GM19240 (cell line): ENCODE results near the gene NUDT16L1.
A peak's percentile ranks its signal among the peaks of the same experiment; 100 is the strongest.

Experiments
- DNase-seq: peaks from one replicate; pipeline ENCODE4 v3.0.0; 2011; ENCODE audit warnings: low spot score; ENCODE audit not compliant: insufficient read length

The NUDT16L1 gene

DNA sequence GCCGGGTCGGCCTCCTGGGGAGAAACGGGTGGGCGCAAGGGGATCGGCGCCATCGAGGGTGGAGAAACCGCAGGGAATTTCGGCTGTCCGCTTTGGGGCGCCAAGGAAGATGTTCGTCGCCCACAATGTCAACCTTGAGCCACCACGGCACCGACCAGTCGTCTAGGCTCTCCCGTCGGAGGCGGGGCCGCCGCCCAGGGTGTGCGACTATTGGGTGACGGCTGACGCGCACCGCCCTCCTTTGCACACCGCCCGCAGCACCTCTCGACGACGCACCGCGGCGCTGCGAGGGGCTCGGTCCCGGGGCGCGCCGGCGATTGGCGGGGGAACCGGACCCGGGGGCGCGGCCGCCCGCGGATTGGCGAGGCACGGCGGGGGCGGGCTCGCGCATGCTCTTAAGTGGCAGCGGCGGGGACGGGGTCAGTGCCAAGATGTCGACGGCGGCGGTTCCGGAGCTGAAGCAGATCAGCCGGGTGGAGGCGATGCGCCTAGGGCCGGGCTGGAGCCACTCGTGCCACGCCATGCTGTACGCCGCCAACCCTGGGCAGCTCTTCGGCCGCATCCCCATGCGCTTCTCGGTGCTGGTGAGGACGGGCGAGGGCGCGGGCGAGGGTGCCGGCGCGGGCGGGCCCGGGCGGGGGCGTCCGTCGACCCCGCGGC is at the start of gene NUDT16L1:
TSS of gene NUDT16L1 (plus strand) at position 267 of the 660 bp plus-strand sequence. CDS start at position 432, 165 bp downstream.
- peak; percentile 99 for DNase-seq

DNA sequence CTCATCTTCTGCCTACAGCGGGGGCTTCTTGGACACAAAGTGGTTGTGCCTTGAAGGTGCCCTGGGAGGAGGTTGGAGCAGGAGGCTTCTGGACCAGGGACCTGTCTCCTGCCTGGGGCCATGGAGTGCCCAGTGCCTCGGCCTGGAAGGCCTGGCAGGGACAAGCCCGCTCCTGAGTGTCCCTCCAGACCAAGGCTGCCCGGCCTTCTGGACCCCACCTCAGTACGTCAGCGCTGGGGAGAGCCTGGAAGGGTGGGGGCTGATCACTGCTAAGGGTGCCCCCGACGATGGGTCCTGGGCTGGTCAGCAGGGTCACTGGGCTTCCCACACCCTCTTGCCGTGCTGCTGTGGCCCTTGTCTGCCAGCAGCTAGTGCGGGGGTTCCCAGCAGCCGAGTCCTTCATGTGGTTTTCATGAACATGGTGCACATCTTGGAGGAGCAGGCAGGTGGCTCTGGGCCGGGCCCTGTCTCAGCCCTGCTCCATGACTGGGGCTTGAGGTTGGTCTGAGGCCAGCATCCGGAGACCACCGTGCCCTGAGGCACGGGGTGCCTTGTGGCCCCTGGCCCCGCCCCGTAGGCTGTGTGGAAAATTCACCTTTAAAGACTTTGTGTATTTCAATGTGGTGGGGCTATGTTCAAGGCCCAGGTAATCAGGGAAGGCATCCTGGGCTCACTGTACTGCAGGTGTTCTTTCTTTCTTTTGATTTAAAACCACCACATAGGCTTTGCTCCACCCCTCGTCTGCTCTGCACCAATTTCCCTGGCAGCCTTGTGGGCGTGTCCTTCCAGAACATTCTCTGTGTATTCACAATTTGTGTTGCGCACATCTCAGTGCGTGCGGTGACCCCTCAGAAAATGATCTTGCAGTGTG is 46.4 kb upstream of the NUDT16L1 start:
- no peak for DNase-seq

DNA sequence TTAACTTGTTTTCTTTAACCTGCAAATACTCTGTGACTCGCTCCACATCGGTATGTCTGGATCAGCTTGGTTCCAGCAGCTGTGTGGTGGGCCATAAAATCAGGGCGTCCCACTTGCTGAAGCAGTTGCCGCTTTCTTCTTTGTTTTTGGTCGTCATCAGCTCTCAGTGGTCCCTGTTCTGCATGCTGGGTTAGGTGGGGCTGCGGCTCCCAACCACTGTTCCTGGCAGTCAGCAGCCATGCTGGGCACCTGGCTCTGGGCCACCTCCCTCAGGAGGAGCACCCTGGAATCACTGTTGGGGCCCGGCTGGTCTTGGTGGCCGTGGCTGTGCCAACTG is 45.8 kb upstream of the NUDT16L1 start:
- DNase-seq: no peak

DNA sequence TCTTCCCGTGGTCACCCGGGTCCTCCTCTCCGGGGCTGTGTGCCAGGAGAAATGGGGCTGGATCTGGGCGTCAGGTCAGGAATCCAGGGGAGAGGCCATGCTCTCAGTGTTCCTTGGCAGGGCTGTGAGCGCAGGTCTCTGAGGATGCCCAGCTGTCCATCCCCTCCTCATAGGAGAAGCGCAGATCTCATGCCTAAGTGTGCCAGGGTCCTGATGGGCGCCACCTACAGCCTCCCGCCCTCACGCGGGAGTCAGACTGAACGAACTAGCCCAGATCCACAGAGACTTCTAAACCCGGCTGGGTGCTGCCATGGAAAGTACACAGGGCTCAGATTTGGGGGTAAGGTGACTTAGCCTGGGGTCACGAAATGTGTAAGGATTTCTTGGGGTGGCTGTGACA is 44.4 kb upstream of the NUDT16L1 start:
- DNase-seq: no peak

DNA sequence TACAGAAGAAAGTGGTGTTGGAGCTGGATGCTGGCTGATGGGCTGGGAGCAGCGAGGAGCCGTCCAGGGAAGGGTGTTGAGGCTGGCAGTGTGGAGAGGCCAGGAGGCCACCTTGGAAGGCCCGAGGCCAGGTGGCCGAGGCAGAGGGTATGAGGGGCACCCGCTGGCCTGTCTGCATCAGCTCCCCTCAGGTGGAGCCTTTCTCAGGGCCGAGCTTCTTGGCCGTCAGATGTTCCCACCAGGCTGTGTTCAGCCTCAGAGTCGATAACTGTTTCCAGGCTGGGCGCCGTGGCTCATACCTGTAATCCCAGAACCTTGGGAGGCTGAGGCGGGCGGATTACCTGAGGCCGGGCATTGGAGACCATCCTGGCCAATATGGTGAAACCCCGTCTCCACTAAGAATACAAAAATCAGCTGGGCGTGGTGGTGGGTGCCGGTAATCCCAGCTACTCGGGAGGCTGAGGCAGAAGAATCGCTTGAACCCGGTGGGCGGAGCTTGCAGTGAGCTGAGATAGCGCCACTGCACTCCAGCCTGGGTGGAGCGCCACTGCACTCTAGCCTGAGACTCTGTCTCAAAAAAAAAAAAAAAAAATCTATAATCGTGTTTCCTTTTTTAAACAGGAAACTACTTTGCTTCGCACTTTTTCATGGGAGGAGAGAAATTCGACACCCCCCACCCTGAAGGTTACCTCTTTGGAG is 43.5 kb upstream of the NUDT16L1 start:
- no peak for DNase-seq

DNA sequence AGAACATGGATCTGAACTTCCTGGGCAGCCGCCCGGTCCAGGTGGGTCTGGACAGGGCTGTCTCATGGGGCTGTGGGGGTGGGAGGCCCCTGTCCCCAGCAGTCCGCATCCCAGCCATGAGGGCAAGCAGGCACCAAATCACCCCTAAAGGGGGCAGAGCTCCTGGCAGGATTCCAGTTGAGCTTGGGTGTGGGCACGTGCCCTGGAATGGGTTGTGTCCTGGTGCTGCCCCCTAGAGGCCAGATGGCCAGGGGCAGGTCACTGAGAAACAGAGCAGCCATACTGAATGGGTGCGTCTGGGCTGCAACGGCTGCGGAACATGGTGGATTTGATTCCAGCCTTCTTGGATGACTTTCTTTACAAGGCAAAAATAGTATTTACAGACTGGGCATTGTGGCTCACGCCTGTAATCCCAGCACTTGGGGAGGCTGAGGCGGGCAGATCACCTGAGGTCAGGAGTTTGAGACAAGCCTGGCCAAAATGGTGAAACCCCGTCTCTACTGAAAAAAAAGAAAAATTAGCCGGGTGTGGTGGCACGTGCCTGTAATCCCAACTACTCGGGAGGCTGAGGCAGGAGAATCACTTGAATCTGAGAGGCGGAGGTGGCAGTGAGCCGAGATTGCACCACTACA is 42.8 kb upstream of the NUDT16L1 start:
- DNase-seq: peak; percentile 75

DNA sequence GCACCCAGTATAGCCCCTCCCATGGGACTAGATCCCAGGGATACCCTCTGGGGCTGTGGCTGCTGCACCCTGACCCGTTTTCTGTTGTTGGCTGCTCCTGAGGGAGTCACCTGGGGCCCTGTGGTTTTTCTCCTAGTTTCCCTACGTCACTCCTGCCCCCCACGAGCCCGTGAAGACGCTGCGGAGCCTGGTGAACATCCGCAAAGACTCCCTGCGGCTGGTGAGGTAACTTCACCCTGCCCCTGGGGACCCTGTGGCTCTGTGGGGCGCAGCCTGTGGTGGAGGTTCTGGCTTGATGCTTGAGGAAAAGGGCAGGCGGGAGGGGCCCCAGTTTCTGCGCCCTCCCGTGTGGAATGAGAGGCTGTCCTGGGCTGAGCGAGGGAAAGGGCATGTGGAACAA is 41.5 kb upstream of the NUDT16L1 start:
- DNase-seq: no peak

DNA sequence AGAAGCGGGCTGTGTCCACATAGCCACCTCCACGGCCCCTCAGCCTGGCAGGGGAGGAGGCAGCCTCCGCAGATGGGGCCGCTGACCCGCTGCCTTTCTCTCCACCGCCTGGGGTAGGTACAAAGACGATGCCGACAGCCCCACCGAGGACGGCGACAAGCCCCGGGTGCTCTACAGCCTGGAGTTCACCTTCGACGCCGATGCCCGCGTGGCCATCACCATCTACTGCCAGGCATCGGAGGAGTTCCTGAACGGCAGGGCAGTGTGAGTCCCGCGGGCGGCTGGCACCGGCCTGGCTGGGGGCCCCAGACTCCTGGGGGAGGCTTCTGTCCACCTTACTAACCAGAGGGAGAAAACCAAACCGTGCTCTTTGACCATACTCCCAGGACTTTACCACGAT is 40.8 kb upstream of the NUDT16L1 start:
- DNase-seq: no peak

DNA sequence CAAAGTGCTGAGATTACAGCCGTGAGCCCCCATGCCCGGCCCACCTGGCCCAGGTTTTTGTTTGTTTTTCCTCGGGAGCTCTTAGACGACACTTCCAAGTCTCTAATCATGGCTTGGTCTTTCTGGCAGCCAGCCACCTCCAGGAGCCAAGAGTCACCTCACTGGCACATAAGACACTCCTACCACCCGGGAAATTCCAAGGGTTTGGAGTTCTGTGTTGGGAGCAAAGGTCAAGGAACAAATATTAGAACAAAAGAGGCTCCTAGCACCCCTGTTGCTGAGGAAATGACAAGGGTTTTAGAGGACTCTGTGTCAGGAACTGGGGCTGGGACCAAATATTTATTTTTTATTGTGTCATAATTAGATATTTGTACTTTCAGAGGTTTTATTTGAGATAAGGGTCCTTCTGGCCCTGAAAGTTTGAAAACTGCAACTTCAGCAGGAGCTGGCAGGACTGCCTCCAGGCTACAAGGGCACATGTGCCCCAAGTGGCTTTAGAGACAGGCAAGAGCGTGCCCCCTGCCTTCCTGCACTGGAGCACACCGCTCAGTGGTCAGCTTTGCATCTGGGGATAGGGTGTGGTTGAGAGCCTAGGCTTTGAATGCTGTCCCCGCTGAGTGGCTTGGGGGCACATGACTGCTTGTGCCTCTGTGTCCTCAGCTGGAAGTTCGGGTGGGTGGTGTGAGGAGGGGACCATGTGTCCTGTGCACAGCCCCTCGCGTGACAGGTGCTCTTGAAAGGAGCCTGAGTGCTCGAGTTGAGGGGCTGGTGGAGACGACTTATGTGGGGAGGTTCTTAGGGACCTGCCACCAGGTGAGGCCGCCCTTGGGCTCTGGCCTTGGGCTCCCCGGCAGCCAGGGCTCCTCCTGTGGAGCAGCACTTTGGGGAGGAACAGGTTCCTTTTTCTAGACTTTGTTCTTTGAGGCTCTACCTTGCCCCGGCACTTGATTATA is 39.1 kb upstream of the NUDT16L1 start:
- no peak for DNase-seq

DNA sequence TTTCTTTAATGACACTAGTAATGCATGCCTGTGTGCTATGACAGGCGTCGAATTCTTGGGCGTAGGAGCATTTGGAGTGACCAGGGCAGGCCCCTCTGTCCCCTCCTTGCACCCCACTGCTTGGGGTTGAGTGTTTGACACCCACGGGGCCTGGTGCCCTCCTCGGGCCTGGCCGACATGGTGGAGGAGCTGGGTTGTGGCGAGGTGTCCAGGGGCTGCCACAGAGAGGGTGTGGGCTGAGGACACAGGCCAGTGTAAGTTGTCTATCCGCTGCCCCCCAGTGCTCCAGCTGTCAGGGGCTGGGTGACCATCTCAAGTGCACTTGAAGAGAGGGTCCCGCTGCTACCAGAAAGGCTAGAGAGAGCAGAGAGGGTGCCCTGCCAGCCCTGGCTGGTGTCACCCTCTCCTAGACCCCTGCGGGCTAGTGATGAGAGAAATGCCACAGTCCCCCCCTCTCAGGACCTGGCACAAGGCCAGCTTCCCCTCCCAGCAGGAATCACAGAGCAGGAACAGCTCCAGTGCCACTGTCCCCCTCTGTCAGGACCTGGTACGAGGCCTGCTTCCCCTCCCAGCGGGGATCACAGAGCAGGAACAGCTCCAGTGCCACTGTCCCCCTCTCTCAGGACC is 38.3 kb upstream of the NUDT16L1 start:
- DNase-seq: no peak

DNA sequence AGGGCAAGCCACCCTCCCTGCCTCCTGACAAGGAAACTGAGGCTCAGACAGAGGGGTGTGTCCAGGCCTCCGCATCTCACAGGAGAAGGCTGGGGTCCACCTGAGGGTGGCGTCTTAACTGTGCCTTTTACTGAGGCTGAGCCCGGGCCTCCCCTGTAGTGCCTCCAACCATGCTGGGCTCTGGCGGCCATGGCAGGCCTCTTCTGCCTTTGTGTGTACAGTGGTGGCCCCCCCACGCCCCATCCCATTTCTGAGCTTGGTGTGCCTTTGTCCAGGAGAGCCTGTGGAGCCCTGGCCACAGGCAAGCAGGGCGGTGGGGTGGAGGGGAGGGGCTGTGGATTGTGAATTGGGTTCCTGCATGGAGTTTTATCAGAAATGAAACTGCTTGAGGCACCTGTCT is 37.6 kb upstream of the NUDT16L1 start:
- no peak for DNase-seq

DNA sequence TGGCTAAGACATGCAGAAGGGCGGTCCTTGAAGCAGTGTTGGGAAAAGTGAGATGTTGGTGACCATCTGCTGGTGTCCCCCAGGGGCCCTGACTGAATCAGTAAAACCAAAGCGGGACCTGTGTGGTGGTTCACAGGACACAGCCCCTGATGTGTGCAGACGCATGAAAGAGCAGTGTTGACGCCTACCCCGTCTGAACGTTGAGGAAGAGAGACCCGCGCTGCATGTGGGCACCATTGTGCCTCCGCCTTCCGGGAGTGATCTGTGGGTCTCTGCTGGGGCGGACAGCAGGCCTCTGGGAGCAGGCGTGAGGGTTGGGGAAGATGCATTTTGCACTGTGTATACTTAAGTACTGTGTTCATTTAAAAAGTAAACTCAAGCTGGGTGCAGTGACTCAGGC is 37.1 kb upstream of the NUDT16L1 start:
- DNase-seq: no peak

DNA sequence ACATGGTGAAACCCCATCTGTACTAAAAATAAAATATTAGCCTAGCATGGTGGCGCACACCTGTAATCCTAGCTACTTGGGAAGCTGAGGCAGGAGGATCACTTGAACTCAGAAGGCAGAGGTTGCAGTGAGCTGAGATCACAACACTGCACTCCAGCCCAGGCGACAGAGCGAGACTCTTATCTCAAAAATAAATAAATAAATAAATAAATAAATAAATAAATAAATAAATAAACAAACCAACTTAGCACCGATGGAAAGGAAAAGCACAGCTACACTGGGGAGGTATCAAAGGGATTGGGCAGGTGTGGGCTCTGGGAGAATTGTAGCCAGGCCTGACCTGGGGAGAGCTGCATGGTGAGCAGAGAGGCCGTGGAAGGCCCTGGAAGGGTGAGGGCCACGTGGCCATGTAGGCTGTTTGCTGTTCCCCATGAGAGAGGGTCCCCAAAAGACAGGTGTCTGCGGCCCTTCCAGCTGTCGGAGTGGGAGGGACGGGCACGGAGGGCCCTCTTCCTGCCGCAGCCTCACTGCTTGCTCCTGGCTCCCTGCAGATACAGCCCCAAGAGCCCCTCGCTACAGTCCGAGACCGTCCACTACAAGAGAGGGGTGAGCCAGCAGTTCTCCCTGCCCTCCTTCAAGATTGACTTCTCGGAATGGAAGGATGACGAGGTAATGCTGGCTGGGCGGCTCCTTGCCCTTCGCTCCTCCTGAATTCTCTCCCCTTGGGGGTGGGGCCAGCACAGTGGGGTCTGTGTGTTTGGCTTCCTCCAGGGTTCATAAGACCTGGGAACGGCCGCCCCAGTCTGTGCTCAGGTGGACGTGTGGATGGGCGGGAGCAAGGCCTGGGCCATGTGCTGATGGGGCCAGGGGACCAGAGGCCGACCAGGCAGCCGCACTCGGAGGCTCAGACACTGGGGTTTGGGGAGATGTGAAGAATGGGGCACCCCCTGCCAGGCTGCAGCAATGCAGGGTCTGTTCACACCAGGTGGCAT is 36.4 kb upstream of the NUDT16L1 start:
- DNase-seq: no peak

DNA sequence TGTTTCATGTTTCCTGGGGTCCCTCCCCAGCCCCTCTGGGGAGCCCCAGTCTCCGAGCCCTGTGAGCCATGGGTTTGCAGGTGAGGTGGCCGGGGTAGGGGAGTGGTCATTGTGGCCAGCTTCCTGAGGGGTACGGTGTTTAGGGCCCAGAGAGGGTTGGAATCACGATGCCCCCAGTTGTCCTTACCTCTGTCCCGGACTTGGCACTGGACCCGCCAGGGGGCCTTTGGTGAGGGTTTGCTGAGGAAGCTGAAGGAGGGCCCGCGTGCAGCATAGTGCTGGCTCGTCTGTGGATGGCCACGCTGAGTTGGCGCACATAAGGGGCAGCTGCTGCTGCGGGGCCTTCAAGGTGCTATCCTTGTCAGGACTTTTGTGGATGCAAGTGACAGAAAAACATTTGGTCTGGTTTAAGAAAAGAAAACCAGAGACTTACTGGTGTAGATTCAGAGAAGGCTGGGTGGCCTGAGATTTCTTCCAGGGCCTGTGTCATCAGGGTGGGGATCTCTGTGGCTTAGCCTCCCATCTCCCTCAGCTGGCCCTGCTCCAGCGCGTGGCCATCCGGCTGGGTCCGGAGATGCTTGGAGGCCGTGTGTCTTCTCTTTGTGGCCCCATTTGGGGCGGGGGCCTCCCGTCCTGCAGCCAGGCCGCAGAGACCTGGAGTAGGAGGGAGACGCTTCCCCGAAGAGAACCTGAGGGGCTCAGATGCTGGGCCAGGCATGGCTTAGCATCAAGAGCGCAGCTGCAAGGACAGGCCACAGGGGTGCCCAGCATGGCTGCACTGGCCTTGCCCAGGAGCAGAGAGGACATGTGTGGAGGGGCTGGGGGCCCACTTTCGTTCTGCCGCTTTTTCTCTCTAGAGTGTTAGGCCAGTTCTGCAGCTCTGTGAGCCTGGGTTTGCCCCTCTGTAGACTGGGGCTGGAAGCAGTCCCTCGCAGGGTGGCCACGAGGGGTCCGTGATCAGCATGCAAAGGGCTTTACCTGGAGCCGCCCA is 33.7 kb upstream of the NUDT16L1 start:
- DNase-seq: no peak

DNA sequence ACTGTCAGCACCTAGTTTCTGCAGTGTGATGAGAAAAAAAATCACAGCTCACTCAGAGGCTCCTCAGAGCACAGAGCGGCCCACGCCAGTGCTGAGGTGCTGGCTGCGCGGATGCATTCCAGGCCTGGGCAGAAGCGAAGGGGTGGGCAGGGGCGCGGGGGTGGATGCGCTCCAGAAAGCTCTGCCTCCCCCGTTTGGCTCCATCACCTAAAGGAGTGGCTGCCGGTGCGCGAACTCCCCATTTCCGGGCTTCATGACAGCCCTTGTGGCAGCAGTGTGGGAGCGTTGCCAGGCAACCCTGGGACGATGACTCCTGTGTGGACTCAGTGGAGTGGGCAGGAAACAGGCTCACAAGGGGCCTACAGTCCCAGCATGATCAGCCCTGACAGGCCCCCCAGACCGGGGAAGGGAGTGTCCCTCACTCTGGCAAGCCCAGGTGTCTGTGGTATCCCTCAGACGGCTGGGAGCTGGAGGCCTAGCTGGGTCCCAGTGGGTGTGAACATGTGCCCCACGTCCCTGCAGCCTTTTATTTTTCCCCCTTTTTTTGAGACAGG is 32.8 kb upstream of the NUDT16L1 start:
- no peak for DNase-seq

DNA sequence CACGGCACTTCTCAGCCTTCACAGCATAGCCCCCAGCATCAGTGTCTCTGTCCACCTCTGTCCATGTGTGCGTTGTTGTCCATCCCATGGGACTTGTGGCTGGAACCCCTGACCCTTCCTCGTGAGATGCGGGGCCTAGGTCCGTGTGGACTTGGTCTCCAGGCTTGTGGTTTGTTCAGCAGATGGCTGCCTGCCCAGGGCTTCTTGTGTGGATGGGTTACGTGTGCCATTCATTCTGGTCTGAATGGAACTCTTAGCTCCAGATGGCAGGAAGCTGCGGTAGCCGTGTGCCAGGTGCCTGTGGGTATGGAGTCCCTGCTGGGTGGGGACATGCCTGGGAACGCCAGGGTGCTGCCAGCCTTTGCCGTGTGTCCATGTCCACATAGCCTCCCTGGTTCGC is 31.7 kb upstream of the NUDT16L1 start:
- DNase-seq: no peak

DNA sequence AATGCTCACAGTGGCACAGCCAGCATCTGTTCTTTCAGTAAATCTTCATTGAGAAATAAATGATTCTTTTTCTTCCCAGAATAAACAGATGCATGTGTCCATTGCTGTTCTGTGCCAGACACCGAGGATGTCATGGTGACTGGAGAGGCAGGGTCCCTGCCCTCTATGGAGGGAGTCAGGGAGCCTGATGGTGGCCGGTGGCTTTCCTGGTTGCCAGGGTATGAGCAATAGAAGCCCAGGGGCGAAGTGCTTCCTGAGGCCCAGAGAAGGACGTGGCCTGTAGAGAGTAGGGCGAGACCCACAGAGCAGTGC is 29.9 kb upstream of the NUDT16L1 start:
- no peak for DNase-seq
